OCI-LY1 (cell line): ENCODE data around the gene H2BW2.
"Not testable (repeated sequence)": the region's sequence is repeated elsewhere in the genome, so short reads cannot be mapped to it uniquely, and the experiment has no call there.

ENCODE experiments used
- CTCF ChIP-seq: fragments of 200-600 bp; sonication (generic), shearing (Covaris generic); IDR thresholded peaks from 2 replicates; pipeline ENCODE4 v1.5.1; 2017; ENCODE audit warnings: mild to moderate bottlenecking, antibody characterized with exemption, low read length, moderate library complexity, mixed read lengths
- EZH2 ChIP-seq: fragments of 200-600 bp; sonication (generic), shearing (Covaris generic); IDR thresholded peaks from 2 replicates; pipeline ENCODE4 v1.8.0; 2017; ENCODE audit warnings: borderline replicate concordance, mixed run types, mild to moderate bottlenecking, antibody characterized with exemption, low read length, moderate library complexity, mixed read lengths

- not testable (repeated sequence) for TF ChIP-seq CTCF, EZH2
Observed at GRCh38 chrX:104075778-104076445, 36.2 kb downstream of the H2BW2 start, which contains the start of gene TMSB15C.
